GM12878 (cell line): Measurements from ENCODE around the gene AGPAT4. TPM values are rescaled to one million over a fixed set of nuclear protein-coding genes. Genes with fewer than 3 reads are reported as not detected.

Source experiments
- ATAC-seq: fragments of 200-7000 bp; cut with Tn5 transposase; 3 replicates; pipeline ENCODE4 v1.9.1; 2020; ENCODE audit warnings: mild to moderate bottlenecking, moderate library complexity
- BruUV-seq: library from RNA; stranded (reverse); fragments of 400-500 nt; replicated peaks from 2 replicates; lab custom pipeline; 2021; lab: Mats Ljungman, UMichigan
- CTCF ChIA-PET: fragments of 300-600 bp; sonication (Branson Sonifier 250); formaldehyde crosslinking; extraction: SDS; loops from one replicate; lab custom pipeline; 2021; ENCODE audit warnings: inconsistent platforms; lab: Yijun Ruan, JAX
- POLR2A ChIA-PET: fragments of 350-600 bp; formaldehyde crosslinking; extraction: SDS; loops from one replicate; lab custom pipeline; 2021; ENCODE audit warnings: inconsistent platforms; lab: Charles Lee
- RAD21 ChIA-PET: fragments of 300-600 bp; sonication (Branson Sonifier 250); formaldehyde crosslinking; loops from one replicate; lab custom pipeline; 2023; ENCODE audit warnings: antibody characterized with exemption; ENCODE audit not compliant: unreplicated experiment; lab: Charles Lee
- SMC1A ChIA-PET: fragments of 300-600 bp; sonication (Branson Sonifier 250); formaldehyde crosslinking; loops from one replicate; lab custom pipeline; 2023; ENCODE audit not compliant: unreplicated experiment, uncharacterized antibody; lab: Charles Lee
- DNase-seq: peaks from one replicate; pipeline ENCODE4 v3.0.0-alpha.2; 2011; ENCODE audit warnings: low read depth, low spot score
- FAIRE-seq: peaks from 3 replicates; lab custom pipeline; 2011; peaks lifted over from hg19 to GRCh38; lab: Jason Lieb, UNC
- H2AFZ ChIP-seq: 2 replicates; pipeline ENCODE4 v1.6.0; 2011; ENCODE audit warnings: low read depth, low read length, control low read depth; ENCODE audit not compliant: control insufficient read depth
- H3K27ac ChIP-seq: 2 replicates; pipeline ENCODE4 v1.5.1; 2011; ENCODE audit warnings: control low read depth; ENCODE audit not compliant: control insufficient read depth, insufficient read depth
- H3K27me3 ChIP-seq, 2 experiments: replicated peaks in 1 of 2; 2 replicates each; pipeline versions ENCODE4 v1.6.0 to v1.6.1; 2011; ENCODE audit warnings: low read length in 1 of 2; ENCODE audit not compliant: control insufficient read depth in 2 of 2, insufficient read depth in 2 of 2
- H3K36me3 ChIP-seq, 2 experiments: 2 replicates each; pipeline ENCODE4 v1.5.1; 2011; ENCODE audit warnings: low read length in 1 of 2; ENCODE audit not compliant: control insufficient read depth in 2 of 2, insufficient read depth in 2 of 2
- H3K4me1 ChIP-seq: 2 replicates; pipeline ENCODE4 v1.6.1; 2011; ENCODE audit warnings: mild to moderate bottlenecking, low read length, moderate library complexity, mixed read lengths; ENCODE audit not compliant: control insufficient read depth, insufficient read depth
- H3K4me2 ChIP-seq: 2 replicates; pipeline ENCODE4 v1.6.0; 2011; ENCODE audit warnings: control low read depth; ENCODE audit not compliant: control insufficient read depth, insufficient read depth
- H3K4me3 ChIP-seq: fragments of 200-600 bp; sonication (generic); 2 replicates; pipeline ENCODE4 v1.5.1; 2016
- H3K79me2 ChIP-seq: 2 replicates; pipeline ENCODE4 v1.6.0; 2011; ENCODE audit warnings: low read length; ENCODE audit not compliant: control insufficient read depth, insufficient read depth
- H3K9ac ChIP-seq: 2 replicates; pipeline ENCODE4 v1.8.0; 2011; ENCODE audit warnings: low read length, control low read depth, mixed read lengths; ENCODE audit not compliant: control insufficient read depth, insufficient read depth
- H3K9me3 ChIP-seq: replicated peaks from 3 replicates; pipeline ENCODE4 v1.5.1; 2011; ENCODE audit warnings: mild to moderate bottlenecking, low read length; ENCODE audit not compliant: control insufficient read depth, insufficient read depth
- H4K20me1 ChIP-seq: 2 replicates; pipeline ENCODE4 v1.6.0; 2011; ENCODE audit not compliant: control insufficient read depth, insufficient read depth
- BCL11A ChIP-seq: IDR thresholded peaks from 2 replicates; pipeline ENCODE4 v1.6.1; 2011; ENCODE audit warnings: low read depth, low read length
- EP300 ChIP-seq, 2 experiments: fragments of 150-350 bp in 1 of 2; IDR thresholded peaks; 2 replicates each; pipeline ENCODE4 v1.6.1; 2011 to 2012; ENCODE audit warnings: low read depth in 2 of 2, low read length in 2 of 2, borderline replicate concordance in 1 of 2, improper control_type of control experiment in 1 of 2, inconsistent platforms in 1 of 2; ENCODE audit not compliant: control insufficient read depth in 1 of 2
- FOXM1 ChIP-seq: IDR thresholded peaks from 2 replicates; pipeline ENCODE4 v1.6.1; 2012; ENCODE audit warnings: low read depth, mild to moderate bottlenecking, inconsistent platforms, low read length, moderate library complexity
- HCFC1 ChIP-seq: fragments of 150-350 bp; IDR thresholded peaks from 2 replicates; pipeline ENCODE4 v1.6.1; 2014; ENCODE audit warnings: low read length
- IRF4 ChIP-seq: IDR thresholded peaks from 2 replicates; pipeline ENCODE4 v1.6.1; 2011; ENCODE audit warnings: low read depth, low read length
- JUND ChIP-seq: IDR thresholded peaks from 2 replicates; pipeline ENCODE4 v1.6.1; 2012; ENCODE audit warnings: low read depth, mild to moderate bottlenecking, low read length, improper control_type of control experiment, moderate library complexity
- KDM1A ChIP-seq: fragments of 200-600 bp; sonication (generic); IDR thresholded peaks from 2 replicates; pipeline ENCODE4 v1.6.1; 2016; ENCODE audit warnings: borderline replicate concordance
- MEF2B ChIP-seq: fragments of 450-650 bp; IDR thresholded peaks from 2 replicates; pipeline ENCODE4 v1.6.1; 2018; ENCODE audit warnings: mild to moderate bottlenecking, moderate library complexity; ENCODE audit not compliant: partially characterized antibody, poor library complexity, severe bottlenecking
- MTA3 ChIP-seq: IDR thresholded peaks from 2 replicates; pipeline ENCODE4 v1.6.1; 2012; ENCODE audit warnings: low read length, inconsistent platforms, borderline replicate concordance
- NFIC ChIP-seq: IDR thresholded peaks from 2 replicates; pipeline ENCODE4 v1.6.1; 2012; ENCODE audit warnings: low read depth, mild to moderate bottlenecking, inconsistent platforms, low read length, moderate library complexity
- RFX5 ChIP-seq: IDR thresholded peaks from 2 replicates; pipeline ENCODE4 v1.6.1; 2011; ENCODE audit warnings: low read depth, low read length, improper control_type of control experiment
- SREBF2 ChIP-seq: IDR thresholded peaks from 2 replicates; pipeline ENCODE4 v1.6.1; 2012; ENCODE audit warnings: mild to moderate bottlenecking, low read length
- USF2 ChIP-seq: IDR thresholded peaks from 2 replicates; pipeline ENCODE4 v1.6.1; 2011; ENCODE audit warnings: low read depth, low read length, improper control_type of control experiment, borderline replicate concordance
- ZNF207 ChIP-seq: fragments of 450-650 bp; IDR thresholded peaks from 2 replicates; pipeline ENCODE4 v1.6.1; 2014; ENCODE audit warnings: antibody characterized with exemption, mild to moderate bottlenecking, borderline replicate concordance
- ZNF384 ChIP-seq: IDR thresholded peaks from 2 replicates; pipeline ENCODE4 v1.6.1; 2012; ENCODE audit warnings: low read depth, mild to moderate bottlenecking, low read length, improper control_type of control experiment, borderline replicate concordance
- ZSCAN29 ChIP-seq: fragments of 450-650 bp; IDR thresholded peaks from 2 replicates; pipeline ENCODE4 v1.6.1; 2017; ENCODE audit warnings: mild to moderate bottlenecking, moderate library complexity
- WGBS: methylation state at CpG from one replicate; pipeline ENCODE4 v1.1.6; 2016; ENCODE audit warnings: low lambda C conversion rate; ENCODE audit not compliant: insufficient replicate concordance, insufficient coverage; ENCODE audit errors: missing lambda C conversion rate; 5-methylcytosine and 5-hydroxymethylcytosine counted together
- in situ Hi-C: fragments of 300-500 bp; cut with MboI; formaldehyde crosslinking; loops from 9 replicates; pipeline ENCODE4 v1.14.3; 2018; ENCODE audit warnings: mixed read lengths
- intact Hi-C: fragments of 100-400 bp; cut with micrococcal nuclease; formaldehyde crosslinking; loops from one replicate; pipeline ENCODE4 v1.14.2; 2022; ENCODE audit not compliant: unreplicated experiment
- polyA plus RNA-seq, 11 experiments: library from polyadenylated mRNA; depleted of rRNA in 4 of 11; unstranded in 6 of 11; stranded (reverse) in 5 of 11; fragments of >200 nt; fragmentation: Nextera tagmentation in 4 of 11; fragmentation: Illumina TruSeq in 1 of 11; extraction: Ambion mirVana in 4 of 11; extraction: Trizol in 1 of 11; gene quantifications; 1 replicate in 1 of 11; 2 replicates in 10 of 11; pipeline versions ENCODE4 v1.2.1 to v1.2.3, GENCODE V29; 2011 to 2016; ENCODE audit warnings: inconsistent platforms in 2 of 11, missing spikeins in 2 of 11, low read depth in 1 of 11
- total RNA-seq, 4 experiments: library from RNA; depleted of rRNA in 3 of 4; stranded (reverse); fragments of >200 nt in 3 of 4; fragmentation: Illumina TruSeq in 1 of 4; extraction: Trizol in 1 of 4; gene quantifications; 2 replicates each; pipeline versions ENCODE4 v1.2.1 to v1.2.3, GENCODE V29; 2013 to 2021
- TF ChIP-seq, protein P1 (sequence below): IDR thresholded peaks from 2 replicates; pipeline ENCODE4 v1.6.1; 2011; ENCODE audit warnings: borderline replicate concordance, low read depth, mild to moderate bottlenecking, moderate library complexity, low read length; ENCODE audit not compliant: insufficient read depth, poor library complexity, severe bottlenecking
- TF ChIP-seq, protein P2 (sequence below): fragments of 450-650 bp; IDR thresholded peaks from 2 replicates; pipeline ENCODE4 v1.6.1; 2017; ENCODE audit warnings: antibody characterized with exemption, mild to moderate bottlenecking, moderate library complexity
- TF ChIP-seq, protein P3 (sequence below): fragments of 450-650 bp; IDR thresholded peaks from 2 replicates; pipeline ENCODE4 v1.6.1; 2017; ENCODE audit warnings: low read depth, mild to moderate bottlenecking, moderate library complexity

Gene AGPAT4
- total and polyA plus RNA-seq, 10 of the 15 experiments (the other 5 are each of a cell fraction or from before 2014, with no cell fraction given): 0.34 to 2.2 (median 1.3) TPM

DNA sequence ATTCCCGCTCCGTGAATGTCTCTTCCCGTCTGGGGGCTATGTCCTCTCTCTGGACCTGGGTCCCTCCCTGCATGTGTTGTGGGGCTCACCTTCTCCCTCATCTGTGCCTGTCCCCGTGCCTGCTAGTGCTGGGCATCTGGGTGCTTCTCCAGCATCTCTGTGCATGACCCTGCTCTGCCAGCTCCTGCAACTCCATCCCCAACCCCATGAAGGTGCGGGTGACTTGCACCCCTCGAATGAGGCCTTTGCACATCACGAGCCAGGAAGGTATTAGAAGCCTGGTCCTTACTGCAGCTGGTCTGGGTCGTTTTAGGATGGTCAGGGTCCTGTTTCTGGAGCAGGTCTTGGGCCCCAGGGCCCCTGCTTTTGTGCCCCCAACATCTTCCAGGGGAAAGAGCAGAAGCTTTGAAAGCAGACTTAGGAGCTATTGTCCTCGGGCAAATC lies 109.7 kb downstream of the AGPAT4 start:
- Histone ChIP-seq H3K9me3 (no peaks in the 10 kb centered on the region), H3K9ac (no peak overlapping the region), H3K27ac (no peak overlapping the region), H3K79me2 (no peaks in the 10 kb centered on the region), H3K4me1 (peaks cover 1% of the 10 kb centered on the region; the same call in 1 of the 2 replicates), H4K20me1 (no peaks in the 10 kb centered on the region), H3K4me3 (no peak overlapping the region), H3K27me3 (no peaks in the 10 kb centered on the region; a peak in 1 of 4 replicates), H3K36me3 (no peaks in the 10 kb centered on the region), H2AFZ (no peak overlapping the region), H3K4me2 (no peak overlapping the region)
- ATAC-seq (no peak), FAIRE-seq (no peak), DNase-seq (no peak)
- SMC1A ChIA-PET: no interaction called here
- BruUV-seq: no TSS peak
- POLR2A ChIA-PET: no interaction called here
- 54% methylated on average over 9 of the region's 9 CpGs for WGBS
- in situ Hi-C loops (no loop called here), intact Hi-C loops (no loop called here)
- CTCF ChIA-PET: interaction anchor here (1.3 kb wide), 1 partner anchor 207 kb away, joined by 3 read pairs; no protein-coding TSS in a partner anchor
- RAD21 ChIA-PET: no interaction called here
- TF ChIP-seq MEF2B: no peak
- no peak for TF ChIP-seq MTA3
- TF ChIP-seq EP300 (IDR thresholded peaks at IDR 0.05; ENCODE audit: borderline replicate concordance in 1 of 2, control insufficient read depth in 1 of 2, low read depth in 2 of 2, low read length in 2 of 2): no peak
- TF ChIP-seq IRF4: no peak
- no peak for TF ChIP-seq ZNF207
- TF ChIP-seq ZNF384: no peak
- TF ChIP-seq, protein P1, sequence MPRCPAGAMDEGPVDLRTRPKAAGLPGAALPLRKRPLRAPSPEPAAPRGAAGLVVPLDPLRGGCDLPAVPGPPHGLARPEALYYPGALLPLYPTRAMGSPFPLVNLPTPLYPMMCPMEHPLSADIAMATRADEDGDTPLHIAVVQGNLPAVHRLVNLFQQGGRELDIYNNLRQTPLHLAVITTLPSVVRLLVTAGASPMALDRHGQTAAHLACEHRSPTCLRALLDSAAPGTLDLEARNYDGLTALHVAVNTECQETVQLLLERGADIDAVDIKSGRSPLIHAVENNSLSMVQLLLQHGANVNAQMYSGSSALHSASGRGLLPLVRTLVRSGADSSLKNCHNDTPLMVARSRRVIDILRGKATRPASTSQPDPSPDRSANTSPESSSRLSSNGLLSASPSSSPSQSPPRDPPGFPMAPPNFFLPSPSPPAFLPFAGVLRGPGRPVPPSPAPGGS: no peak
- no peak for TF ChIP-seq NFIC
- TF ChIP-seq ZSCAN29: no peak
- no peak for TF ChIP-seq JUND
- TF ChIP-seq FOXM1: no peak
- no peak for TF ChIP-seq USF2
- TF ChIP-seq BCL11A: no peak
- no peak for TF ChIP-seq KDM1A
- TF ChIP-seq, protein P2, sequence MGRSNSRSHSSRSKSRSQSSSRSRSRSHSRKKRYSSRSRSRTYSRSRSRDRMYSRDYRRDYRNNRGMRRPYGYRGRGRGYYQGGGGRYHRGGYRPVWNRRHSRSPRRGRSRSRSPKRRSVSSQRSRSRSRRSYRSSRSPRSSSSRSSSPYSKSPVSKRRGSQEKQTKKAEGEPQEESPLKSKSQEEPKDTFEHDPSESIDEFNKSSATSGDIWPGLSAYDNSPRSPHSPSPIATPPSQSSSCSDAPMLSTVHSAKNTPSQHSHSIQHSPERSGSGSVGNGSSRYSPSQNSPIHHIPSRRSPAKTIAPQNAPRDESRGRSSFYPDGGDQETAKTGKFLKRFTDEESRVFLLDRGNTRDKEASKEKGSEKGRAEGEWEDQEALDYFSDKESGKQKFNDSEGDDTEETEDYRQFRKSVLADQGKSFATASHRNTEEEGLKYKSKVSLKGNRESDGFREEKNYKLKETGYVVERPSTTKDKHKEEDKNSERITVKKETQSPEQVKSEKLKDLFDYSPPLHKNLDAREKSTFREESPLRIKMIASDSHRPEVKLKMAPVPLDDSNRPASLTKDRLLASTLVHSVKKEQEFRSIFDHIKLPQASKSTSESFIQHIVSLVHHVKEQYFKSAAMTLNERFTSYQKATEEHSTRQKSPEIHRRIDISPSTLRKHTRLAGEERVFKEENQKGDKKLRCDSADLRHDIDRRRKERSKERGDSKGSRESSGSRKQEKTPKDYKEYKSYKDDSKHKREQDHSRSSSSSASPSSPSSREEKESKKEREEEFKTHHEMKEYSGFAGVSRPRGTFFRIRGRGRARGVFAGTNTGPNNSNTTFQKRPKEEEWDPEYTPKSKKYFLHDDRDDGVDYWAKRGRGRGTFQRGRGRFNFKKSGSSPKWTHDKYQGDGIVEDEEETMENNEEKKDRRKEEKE: no peak
- TF ChIP-seq SREBF2: no peak
- no peak for TF ChIP-seq RFX5
- TF ChIP-seq HCFC1: no peak
- TF ChIP-seq, protein P3, sequence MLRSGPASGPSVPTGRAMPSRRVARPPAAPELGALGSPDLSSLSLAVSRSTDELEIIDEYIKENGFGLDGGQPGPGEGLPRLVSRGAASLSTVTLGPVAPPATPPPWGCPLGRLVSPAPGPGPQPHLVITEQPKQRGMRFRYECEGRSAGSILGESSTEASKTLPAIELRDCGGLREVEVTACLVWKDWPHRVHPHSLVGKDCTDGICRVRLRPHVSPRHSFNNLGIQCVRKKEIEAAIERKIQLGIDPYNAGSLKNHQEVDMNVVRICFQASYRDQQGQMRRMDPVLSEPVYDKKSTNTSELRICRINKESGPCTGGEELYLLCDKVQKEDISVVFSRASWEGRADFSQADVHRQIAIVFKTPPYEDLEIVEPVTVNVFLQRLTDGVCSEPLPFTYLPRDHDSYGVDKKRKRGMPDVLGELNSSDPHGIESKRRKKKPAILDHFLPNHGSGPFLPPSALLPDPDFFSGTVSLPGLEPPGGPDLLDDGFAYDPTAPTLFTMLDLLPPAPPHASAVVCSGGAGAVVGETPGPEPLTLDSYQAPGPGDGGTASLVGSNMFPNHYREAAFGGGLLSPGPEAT: no peak
